Pancreas (tissue), 10 donors: ENCODE results near the gene TCERG1L. TPM values are rescaled to one million over a fixed set of nuclear protein-coding genes. Genes with fewer than 3 reads are reported as not detected.
A peak's percentile ranks its signal among the peaks of the same experiment; 100 is the strongest.

Experiments
- ATAC-seq, 4 donors: fragments of 200-7000 bp; cut with Tn5 transposase; one replicate each; pipeline versions ENCODE4 v1.8.0 to v1.9.1; 2020; ENCODE audit warnings: mild to moderate bottlenecking in 4 of 4, moderate library complexity in 4 of 4
- DNase-seq, 6 donors: peaks; one replicate each; pipeline ENCODE4 v3.0.0-alpha.2; 2020
- FAIRE-seq: peaks from 2 replicates; lab custom pipeline; 2012; peaks lifted over from hg19 to GRCh38; lab: Jason Lieb, UNC
- H3K27ac ChIP-seq, 4 donors: fragments of 200-600 bp; sonication (generic); 1 replicate in 3 of 4; 2 replicates in 1 of 4; pipeline versions ENCODE4 v1.5.0 to v1.8.0; 2020
- H3K27me3 ChIP-seq, 4 donors: fragments of 200-600 bp; one replicate each; pipeline ENCODE4 v1.8.0; 2021
- H3K36me3 ChIP-seq, 3 donors: fragments of 200-600 bp; sonication (generic) in 1 of 3; one replicate each; pipeline versions ENCODE4 v1.5.0 to v1.8.0; 2020 to 2021
- H3K4me1 ChIP-seq, 3 donors: fragments of 200-600 bp; one replicate each; pipeline ENCODE4 v1.8.0; 2021
- H3K4me3 ChIP-seq, 4 donors: fragments of 200-600 bp; sonication (generic) in 2 of 4; one replicate each; pipeline versions ENCODE4 v1.5.0 to v1.8.0; 2020 to 2021
- H3K9me3 ChIP-seq, 4 donors: fragments of 200-600 bp; one replicate each; pipeline ENCODE4 v1.8.0; 2021
- WGBS, 2 donors: extraction: QIAGEN DNeasy Blood & Tissue Kit; methylation state at CpG; one replicate each; pipeline ENCODE4 v1.1.7; 2013; 5-methylcytosine and 5-hydroxymethylcytosine counted together
- intact Hi-C, 3 donors: fragments of 100-400 bp; cut with DNase I; formaldehyde crosslinking; loops; one replicate each; pipeline versions ENCODE4 v1.11.1 to v1.14.2; 2022
- polyA plus RNA-seq, 2 donors: library from polyadenylated mRNA; stranded (reverse); fragments of 200-250 nt; gene quantifications; one replicate each; pipeline ENCODE4 v1.2.3, GENCODE V29; 2013
- total RNA-seq, 6 donors: library from RNA; stranded (reverse); fragmentation: NEBNext Ultra II Directional in 4 of 6; extraction: Animal tissue kit (Norgen Biotek cat#: 25700) in 4 of 6; gene quantifications; one replicate each; pipeline versions ENCODE4 v1.2.1 to v1.2.4, GENCODE V29; 2021 to 2023
- TF ChIP-seq, protein P1 (sequence below), 4 donors: fragments of 200-600 bp; sonication (generic) in 3 of 4; IDR thresholded peaks; one replicate each; pipeline versions ENCODE4 v1.5.0 to v1.8.0; 2021; ENCODE audit warnings: antibody characterized with exemption in 4 of 4
- donor health status: healthy with polysubstance abuse.
- donor health status: DM: no; HTN: no; CAD: no; lungs with moderate emphysema.
- donor health status: DM: no; HTN: no; CAD: no.
- donor health status: control.
- donor health status: control.
- donor health status: Bipolar disorder and iron deficiency.
- donor health status: DM: yes; HTN: yes; CAD: no.
- donor health status: DM: no; HTN: no; CAD: no.
- donor health status: DM: no; HTN: no; CAD: no.
- donor health status: DM: yes; HTN: yes; CAD: no.

The TCERG1L gene
- total and polyA plus RNA-seq, 8 donors, result 0.09 to 1.9 (median 0.40) TPM

DNA sequence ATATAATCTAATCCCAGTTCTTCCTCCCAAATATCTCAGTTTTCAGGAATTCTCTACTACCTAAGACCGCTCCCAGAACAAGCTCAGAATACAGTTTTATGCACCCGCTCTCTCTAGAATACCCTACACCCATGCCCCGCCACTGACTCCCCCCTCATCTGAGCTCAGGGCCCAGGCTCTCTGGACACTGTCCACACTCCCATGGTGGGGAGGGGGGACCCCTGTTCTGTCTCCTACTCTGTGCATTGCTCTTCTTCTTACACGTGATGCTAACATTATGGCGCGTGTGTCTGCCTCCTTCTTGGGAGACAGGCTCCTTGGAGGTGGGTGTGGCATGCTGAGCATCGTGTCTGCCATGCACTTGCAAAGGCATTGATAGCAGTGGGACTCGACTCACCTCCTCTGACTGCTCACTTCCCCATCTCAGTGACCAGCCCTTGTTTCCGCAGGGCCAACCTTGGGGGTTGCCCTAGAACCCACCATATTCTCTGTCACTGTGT, 127.9 kb downstream of the TCERG1L start:
- Histone ChIP-seq H3K4me1 (peaks cover 0 to 7% (median 0%) of the 10 kb centered on the region in 3 donors), H3K9me3 (no peaks in the 10 kb centered on the region), H3K36me3 (no peaks in the 10 kb centered on the region), H3K4me3 (no peak overlapping the region), H3K27me3 (no peaks in the 10 kb centered on the region), H3K27ac (no peak overlapping the region)
- ATAC-seq, result no peak
- 87 to 92% methylated on average over 9 of the region's 9 CpGs for WGBS, 2 donors
- peak in 2 of 6 donors; percentile 5 to 19 for DNase-seq
- TF ChIP-seq, protein P1, sequence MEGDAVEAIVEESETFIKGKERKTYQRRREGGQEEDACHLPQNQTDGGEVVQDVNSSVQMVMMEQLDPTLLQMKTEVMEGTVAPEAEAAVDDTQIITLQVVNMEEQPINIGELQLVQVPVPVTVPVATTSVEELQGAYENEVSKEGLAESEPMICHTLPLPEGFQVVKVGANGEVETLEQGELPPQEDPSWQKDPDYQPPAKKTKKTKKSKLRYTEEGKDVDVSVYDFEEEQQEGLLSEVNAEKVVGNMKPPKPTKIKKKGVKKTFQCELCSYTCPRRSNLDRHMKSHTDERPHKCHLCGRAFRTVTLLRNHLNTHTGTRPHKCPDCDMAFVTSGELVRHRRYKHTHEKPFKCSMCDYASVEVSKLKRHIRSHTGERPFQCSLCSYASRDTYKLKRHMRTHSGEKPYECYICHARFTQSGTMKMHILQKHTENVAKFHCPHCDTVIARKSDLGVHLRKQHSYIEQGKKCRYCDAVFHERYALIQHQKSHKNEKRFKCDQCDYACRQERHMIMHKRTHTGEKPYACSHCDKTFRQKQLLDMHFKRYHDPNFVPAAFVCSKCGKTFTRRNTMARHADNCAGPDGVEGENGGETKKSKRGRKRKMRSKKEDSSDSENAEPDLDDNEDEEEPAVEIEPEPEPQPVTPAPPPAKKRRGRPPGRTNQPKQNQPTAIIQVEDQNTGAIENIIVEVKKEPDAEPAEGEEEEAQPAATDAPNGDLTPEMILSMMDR (IDR thresholded peaks at IDR 0.05), result no peak
- intact Hi-C loops, result no loop called here
- no peak for FAIRE-seq

DNA sequence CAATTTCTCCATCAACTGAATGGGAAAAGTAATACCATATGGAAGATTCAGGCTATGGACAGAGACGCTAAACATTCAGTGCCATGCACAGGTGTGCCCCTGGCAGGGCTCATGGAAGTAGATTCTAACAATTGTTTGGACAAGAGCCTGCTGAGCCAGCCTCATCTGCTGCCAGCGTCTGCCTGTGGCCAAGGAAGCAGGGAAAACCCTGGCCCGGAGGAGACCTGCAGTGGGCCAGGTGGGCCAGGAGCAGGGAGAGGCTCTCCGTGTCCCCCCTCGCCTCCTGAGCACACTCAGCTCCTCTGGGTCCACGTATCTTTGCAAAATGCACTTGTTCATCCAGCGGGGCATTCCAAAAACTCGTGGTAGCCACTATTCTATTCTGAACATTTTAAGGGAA, 130.1 kb downstream of the TCERG1L start:
- no peak for FAIRE-seq
- Histone ChIP-seq H3K9me3 (no peaks in the 10 kb centered on the region), H3K4me3 (no peak overlapping the region), H3K4me1 (peaks cover 0 to 7% (median 0%) of the 10 kb centered on the region in 3 donors), H3K36me3 (no peaks in the 10 kb centered on the region), H3K27me3 (no peaks in the 10 kb centered on the region), H3K27ac (no peak overlapping the region)
- intact Hi-C loops, result no loop called here
- ATAC-seq, result peak in 1 of 4 donors; percentile 51
- 61 to 67% methylated on average over 8 of the region's 8 CpGs for WGBS, 2 donors
- peak in 3 of 6 donors; percentile 33 to 49 (median 48) for DNase-seq
- TF ChIP-seq, protein P1 (IDR thresholded peaks at IDR 0.05), result no peak

- Histone ChIP-seq H3K4me1 (peaks cover 0 to 7% (median 0%) of the 10 kb centered on the region in 3 donors), H3K36me3 (no peaks in the 10 kb centered on the region), H3K27me3 (no peaks in the 10 kb centered on the region), H3K4me3 (no peak overlapping the region), H3K27ac (no peak overlapping the region), H3K9me3 (no peaks in the 10 kb centered on the region)
- intact Hi-C loops, result no loop called here
- DNase-seq (peak in 1 of 6 donors; percentile 28), ATAC-seq (no peak), FAIRE-seq (no peak)
- 90 to 92% methylated on average over 15 of the region's 15 CpGs for WGBS, 2 donors
- TF ChIP-seq, protein P1 (IDR thresholded peaks at IDR 0.05), result no peak
Measured at GRCh38 chr10:131180740-131181415, 130.6 kb downstream of the TCERG1L start.

- Histone ChIP-seq H3K4me3 (no peak overlapping the region), H3K36me3 (no peaks in the 10 kb centered on the region), H3K27ac (no peak overlapping the region), H3K9me3 (no peaks in the 10 kb centered on the region), H3K4me1 (peaks cover 0 to 7% (median 0%) of the 10 kb centered on the region in 3 donors), H3K27me3 (no peaks in the 10 kb centered on the region)
- no peak for ATAC-seq
- intact Hi-C loops, result no loop called here
- TF ChIP-seq, protein P1 (IDR thresholded peaks at IDR 0.05), result no peak
- DNase-seq, result peak in 1 of 6 donors; percentile 41
- 88 to 95% methylated on average over 9 of the region's 9 CpGs for WGBS, 2 donors
- no peak for FAIRE-seq
Measured at GRCh38 chr10:131180086-131180485, 131.4 kb downstream of the TCERG1L start.

DNA sequence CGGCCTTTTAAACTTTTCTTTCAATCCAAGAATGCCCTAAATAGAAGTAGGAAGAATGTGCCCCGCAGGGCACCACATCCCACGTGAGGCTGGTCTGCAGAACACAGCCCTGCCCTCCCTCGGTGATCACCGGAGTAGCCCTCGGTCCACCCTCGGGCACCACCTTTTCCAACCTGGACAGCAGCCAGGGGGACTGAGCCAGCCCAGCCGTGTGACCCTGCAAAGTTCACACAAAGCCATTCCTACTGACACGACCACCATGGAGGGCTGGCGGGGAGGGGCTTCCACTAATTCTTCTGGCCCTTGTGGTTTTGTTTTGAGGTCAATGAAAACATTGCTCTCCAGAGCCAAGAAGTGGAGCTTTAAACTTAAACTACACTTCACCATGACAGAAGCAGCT, 132.2 kb downstream of the TCERG1L start:
- peaks cover 0 to 7% (median 0%) of the 10 kb centered on the region in 3 donors for H3K4me1 ChIP-seq

More for the DNA sequence above, 132.2 kb downstream of the TCERG1L start:
- Histone ChIP-seq H3K27ac (no peak overlapping the region), H3K36me3 (no peaks in the 10 kb centered on the region), H3K27me3 (no peaks in the 10 kb centered on the region), H3K4me3 (peak overlapping the region in 1 of 4 donors; percentile 11), H3K9me3 (no peaks in the 10 kb centered on the region)
- no peak for FAIRE-seq
- peak; percentile 65 to 81 (median 75) for ATAC-seq
- WGBS, 2 donors, result 14 to 19% methylated on average over 10 of the region's 10 CpGs
- TF ChIP-seq, protein P1 (IDR thresholded peaks at IDR 0.05), result no peak
- intact Hi-C loops, result no loop called here
- peak in 4 of 6 donors; percentile 54 to 65 (median 64) for DNase-seq
